Brain pericyte (primary cell): ENCODE measurements around the gene HCST.
"Not testable (repeated sequence)": the region's sequence is repeated elsewhere in the genome, so short reads cannot be mapped to it uniquely, and the experiment has no call there.

ENCODE experiments used
- DNase-seq: peaks from one replicate; pipeline ENCODE4 v3.0.0-alpha.2; 2012; ENCODE audit warnings: low read depth, low spot score

The HCST gene, protein sequence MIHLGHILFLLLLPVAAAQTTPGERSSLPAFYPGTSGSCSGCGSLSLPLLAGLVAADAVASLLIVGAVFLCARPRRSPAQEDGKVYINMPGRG

DNA sequence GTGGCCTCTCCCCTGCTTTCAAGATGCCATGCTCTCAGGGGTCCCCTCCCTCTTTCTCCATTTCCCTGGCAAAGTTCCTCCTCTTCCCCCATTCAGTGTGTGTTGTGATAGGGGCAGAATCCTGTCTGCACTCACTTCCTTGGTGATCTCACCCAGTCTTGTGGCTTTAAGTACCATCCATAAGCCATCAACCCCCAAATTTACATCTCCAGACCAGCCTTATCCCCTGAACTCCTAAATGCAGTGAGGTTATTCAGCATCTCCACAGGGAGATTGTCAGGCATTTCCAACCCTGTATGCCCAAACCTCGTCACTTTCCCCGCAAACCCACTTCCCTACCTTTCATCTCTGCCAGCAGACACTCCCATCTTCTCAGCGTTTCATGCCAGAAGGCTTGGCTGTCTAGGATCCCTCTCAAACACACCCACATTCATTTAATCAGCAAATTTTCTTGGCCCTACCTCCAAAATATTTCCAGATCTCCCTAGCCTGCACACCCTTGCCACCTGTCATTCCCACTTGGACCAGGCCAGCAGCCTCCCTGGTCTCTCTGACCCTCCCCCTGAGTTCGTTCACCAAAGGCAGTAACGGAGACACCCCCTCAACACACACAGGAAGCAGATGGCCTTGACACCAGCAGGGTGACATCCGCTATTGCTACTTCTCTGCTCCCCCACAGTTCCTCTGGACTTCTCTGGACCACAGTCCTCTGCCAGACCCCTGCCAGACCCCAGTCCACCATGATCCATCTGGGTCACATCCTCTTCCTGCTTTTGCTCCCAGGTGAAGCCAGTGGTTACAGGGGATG, at the start of gene HCST:
TSS of gene HCST (plus strand) at position 676 of the 808 bp plus-strand sequence. CDS start at position 741, 65 bp downstream.
- DNase-seq, result no peak

DNA sequence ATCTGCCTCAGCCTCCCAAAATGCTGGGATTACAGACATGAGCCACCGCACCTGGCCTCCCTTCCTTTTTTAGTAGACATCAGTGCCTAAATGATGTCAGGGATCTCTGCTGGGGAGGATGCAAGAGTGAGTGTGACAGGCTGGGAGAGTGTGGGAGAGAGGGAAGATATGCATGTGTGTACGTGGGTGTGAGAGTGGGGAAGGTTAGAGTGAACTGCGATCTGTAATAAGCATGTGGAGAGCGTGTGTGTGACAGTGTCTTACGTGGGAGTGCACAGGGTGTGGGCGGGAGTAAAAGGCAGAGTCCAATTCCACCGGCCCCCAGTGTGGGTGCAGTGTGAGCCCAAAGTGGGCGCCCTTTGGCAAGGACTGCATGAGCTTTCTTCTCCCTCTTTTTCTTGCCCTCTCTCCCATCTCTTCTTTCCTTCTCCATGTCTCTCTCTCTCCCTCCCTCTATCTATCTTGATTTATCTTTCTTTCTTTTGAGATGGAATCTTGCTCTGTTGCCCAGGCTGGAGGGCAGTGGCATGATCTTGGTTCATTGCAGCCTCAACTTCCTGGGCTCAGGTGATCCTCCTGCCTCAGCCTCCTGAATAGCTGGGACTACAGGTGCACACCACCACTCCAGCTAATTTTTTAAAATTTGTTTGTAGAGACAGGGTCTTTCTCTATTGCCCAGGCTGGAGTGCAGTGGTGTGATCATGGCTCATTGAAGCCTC, 49.1 kb upstream of the HCST start:
- no peak for DNase-seq

DNA sequence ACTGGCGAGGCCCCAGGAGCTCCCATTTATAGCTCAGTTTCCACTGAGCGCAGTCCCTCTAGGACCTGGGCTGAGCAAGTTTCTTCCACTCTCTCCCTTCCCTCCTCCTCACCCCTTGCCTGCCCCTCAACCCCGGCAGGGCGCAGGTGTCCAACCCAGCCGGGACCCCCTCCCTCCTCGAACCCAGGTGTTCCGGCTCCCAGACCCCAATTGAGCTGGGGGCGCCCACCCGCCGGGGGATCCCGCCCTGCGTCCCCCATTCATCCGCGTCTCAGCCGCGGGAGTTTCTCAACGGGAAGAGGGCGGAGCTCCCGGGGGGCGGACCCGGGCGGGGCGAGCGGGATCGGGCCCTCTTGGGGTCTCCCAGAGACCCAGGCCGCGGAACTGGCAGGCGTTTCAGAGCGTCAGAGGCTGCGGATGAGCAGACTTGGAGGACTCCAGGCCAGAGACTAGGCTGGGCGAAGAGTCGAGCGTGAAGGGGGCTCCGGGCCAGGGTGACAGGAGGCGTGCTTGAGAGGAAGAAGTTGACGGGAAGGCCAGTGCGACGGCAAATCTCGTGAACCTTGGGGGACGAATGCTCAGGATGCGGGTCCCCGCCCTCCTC, 45.7 kb upstream of the HCST start, which contains the start of gene KIRREL2:
TSS of gene KIRREL2 (plus strand) at position 366 of the 604 bp plus-strand sequence. CDS start at position 575, 209 bp downstream.
- no peak for DNase-seq

DNA sequence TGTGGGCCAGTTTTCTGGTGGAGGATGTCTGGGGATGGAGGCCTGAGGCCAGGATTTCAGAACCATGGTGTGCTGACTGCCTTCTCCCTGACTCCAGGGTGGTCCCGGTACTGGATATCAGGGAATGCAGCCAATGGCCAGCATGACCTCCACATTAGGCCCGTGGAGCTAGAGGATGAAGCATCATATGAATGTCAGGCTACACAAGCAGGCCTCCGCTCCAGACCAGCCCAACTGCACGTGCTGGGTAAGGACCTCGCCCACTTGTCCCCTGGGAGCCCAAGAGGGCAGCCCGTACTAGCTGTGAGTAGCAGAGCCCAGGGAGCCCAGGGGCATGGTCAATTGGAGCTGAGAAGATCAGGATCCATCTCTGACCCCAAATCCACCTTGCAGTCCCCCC, 44.0 kb upstream of the HCST start:
- DNase-seq, result no peak

DNA sequence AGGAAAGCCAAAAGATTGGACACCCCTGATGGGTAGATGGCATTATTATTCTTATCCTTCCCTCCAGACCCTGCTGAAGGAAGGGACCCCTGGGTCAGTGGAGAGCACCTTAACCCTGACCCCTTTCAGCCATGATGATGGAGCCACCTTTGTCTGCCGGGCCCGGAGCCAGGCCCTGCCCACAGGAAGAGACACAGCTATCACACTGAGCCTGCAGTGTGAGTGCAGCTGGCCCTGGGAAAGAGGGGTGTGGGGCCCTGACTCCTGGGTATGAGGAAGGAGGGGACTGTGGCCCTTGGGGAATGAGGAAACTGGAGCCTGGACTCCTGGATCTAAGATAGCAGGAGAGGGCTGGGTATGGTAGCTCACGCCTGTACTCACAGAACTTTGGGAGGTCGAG, 42.9 kb upstream of the HCST start:
- DNase-seq, result no peak

DNA sequence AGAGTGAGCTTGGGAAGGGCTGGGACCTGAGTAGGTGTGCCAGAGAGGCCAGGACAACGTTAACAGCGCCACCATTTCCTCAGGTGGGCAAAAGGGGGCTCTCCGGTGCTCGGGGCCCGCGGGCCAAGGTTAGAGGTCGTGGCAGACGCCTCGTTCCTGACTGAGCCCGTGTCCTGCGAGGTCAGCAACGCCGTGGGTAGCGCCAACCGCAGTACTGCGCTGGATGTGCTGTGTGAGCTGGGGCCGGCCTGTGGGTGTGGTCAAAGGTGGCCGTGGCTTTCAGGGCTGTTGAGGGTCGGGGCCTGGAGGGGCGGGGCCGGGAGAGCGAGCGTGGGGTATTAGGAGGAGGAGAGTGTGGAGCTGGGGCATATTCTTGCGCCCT, 41.9 kb upstream of the HCST start:
- no peak for DNase-seq

DNA sequence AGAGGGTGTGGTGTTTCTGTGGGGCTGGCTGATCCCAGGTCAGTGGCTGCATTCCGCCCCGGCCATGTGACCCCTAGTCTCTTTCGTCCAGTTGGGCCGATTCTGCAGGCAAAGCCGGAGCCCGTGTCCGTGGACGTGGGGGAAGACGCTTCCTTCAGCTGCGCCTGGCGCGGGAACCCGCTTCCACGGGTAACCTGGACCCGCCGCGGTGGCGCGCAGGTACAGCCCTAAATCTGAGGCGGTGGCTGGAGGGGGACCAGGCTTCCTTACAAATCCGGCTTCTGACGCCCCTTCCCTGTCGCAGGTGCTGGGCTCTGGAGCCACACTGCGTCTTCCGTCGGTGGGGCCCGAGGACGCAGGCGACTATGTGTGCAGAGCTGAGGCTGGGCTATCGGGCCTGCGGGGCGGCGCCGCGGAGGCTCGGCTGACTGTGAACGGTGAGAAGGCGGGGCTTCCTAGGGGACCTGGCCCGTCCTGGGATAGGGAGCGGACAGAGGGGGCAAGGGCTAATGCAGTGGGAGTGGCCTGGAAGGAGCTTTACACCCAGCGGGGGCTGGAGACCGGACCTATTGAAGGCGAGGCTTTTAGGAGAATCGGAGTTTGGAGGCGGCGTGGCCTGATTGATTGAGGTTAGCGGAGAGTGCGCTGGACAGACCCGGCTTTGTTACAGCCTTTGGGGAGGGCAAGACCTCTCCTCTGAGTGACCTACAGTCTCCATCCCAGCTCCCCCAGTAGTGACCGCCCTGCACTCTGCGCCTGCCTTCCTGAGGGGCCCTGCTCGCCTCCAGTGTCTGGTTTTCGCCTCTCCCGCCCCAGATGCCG, 41.3 kb upstream of the HCST start:
- DNase-seq, result no peak

DNA sequence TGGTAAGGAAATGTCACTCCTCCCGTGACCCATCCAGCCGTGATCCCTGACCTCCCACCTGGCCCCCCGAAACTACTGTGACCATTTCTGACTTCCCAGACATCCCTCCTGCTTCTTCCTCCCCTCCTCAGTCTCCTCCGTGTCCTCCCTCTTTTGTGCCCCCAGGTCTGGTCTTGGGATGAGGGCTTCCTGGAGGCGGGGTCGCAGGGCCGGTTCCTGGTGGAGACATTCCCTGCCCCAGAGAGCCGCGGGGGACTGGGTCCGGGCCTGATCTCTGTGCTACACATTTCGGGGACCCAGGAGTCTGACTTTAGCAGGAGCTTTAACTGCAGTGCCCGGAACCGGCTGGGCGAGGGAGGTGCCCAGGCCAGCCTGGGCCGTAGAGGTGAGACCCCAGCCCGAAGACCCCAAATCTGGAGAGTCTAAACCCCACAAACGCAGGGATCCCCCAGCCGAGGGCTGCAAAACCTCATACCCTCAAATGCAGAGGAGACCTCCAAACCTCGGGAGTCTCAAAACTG, 40.6 kb upstream of the HCST start:
- DNase-seq, result no peak

DNA sequence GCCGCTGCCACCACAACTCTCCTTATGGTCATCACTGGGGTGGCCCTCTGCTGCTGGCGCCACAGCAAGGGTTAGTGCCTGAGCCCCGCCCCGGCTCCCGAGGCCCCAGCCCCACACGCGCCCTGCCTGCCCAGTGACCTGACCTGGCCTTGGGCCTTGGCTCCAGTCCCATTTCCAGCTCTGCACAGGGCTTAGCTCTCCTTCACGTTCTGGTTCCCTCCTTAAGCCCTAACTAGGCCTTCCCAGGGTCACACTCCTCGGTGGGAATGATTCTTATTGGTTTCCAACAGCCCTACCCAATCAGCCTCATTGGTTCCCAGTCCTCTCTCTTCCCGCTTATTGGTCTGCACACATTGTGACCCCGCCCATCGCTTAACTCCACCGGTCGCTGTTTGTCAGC, 39.8 kb upstream of the HCST start:
- no peak for DNase-seq

DNA sequence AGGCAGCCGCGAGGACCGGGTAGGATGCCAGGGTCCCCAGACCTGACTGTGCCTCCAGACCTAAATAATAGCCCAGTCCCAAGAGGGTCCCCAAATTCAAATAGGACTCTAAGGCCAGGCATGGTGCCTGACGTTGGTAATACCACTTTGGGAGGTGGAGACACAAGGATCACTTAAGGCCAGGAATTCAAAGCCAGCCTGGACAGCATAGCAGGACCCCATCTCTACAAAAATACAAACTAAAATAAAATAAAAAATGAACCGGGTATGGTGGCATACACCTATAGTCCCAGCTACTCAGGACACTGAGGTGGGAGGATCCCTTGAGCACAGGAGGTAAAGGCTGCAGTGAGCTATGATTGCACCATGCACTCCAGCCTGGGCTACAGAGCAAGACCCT, 39.3 kb upstream of the HCST start:
- no peak for DNase-seq

DNA sequence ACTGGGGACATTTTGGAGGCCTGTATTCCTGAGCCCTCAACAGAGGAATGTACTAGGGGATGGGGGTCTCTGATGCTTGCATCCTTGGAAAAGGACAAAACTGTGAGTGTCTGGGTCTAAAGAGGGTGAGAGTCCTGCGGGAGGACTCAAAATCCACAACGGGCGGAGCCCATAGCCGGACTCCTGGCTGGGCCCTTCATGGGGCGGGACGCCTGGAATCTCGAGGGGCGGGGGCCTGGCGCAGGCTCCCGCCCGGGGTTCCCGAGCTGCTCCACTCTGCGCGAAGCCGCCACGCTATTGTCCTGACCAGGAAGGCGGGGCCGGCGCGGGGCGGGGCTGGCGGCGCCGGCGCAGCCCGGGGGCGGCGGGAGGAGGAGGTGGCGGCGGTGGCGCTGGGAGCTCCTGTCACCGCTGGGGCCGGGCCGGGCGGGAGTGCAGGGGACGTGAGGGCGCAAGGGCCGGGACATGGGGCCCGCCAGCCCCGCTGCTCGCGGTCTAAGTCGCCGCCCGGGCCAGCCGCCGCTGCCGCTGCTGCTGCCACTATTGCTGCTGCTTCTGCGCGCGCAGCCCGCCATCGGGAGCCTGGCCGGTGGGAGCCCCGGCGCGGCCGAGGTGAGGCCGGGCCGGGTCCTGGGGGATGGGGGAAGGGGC, 34.0 kb upstream of the HCST start, which contains the start of gene APLP1:
TSS of gene APLP1 (plus strand) at position 403 of the 651 bp plus-strand sequence. CDS start at position 466, 63 bp downstream.
- DNase-seq, result no peak

DNA sequence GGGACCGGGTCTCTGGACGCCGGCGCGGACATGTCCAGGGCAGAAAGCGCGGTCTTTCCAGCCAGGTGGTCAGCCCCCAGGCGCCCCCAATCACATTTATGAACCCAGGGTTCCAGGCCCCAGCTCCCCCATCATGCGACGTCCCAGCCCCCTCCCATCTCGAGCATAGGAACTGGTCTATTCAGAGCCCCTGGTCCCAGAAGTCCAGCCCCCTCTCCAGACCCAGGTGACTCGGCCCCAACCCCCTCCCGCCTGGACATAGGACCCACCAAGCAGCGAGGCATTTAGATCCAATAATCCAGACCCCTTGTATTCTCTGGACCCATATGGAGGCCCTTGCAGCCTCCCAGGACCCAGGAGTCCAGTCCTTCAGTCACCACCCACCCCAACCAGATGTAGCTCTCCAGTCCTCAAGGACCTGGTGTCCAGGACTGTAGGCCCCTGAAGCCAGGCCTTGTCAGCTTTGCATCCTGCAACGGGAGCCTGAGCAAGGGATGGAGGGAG, 33.5 kb upstream of the HCST start:
- no peak for DNase-seq

DNA sequence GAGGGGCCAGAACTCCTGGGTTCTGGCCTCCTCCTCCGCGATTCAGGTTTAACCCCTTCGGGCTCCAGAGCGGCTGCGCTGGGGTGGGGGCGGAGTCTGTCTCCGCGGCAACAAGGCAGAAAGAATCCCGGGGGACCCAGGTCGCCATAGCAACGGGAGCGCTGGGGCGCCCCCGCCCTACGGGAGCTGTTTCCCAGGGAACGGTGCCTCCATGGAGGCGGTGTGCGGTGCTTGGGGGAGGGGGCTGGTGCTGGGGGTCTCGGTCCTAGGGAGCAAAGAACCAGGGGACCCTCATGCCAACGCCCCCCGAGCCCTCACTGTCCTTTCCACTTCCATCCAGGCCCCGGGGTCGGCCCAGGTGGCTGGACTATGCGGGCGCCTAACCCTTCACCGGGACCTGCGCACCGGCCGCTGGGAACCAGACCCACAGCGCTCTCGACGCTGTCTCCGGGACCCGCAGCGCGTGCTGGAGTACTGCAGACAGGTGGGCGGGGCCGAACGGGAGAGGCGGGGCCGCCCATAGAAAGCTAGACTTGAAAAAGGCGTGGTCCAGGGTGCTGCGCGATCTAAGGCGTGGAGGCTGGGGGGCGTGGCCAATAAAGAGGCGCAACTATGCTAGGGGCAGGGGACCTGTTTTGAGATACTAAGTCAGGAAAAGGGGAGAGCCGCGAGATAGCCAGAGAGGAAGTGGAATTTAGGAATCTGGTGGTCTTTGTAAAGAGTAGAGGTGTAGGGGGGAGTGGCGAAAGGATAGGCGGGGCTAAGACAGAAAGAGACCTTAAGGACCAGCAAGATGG, 32.8 kb upstream of the HCST start:
- no peak for DNase-seq

DNA sequence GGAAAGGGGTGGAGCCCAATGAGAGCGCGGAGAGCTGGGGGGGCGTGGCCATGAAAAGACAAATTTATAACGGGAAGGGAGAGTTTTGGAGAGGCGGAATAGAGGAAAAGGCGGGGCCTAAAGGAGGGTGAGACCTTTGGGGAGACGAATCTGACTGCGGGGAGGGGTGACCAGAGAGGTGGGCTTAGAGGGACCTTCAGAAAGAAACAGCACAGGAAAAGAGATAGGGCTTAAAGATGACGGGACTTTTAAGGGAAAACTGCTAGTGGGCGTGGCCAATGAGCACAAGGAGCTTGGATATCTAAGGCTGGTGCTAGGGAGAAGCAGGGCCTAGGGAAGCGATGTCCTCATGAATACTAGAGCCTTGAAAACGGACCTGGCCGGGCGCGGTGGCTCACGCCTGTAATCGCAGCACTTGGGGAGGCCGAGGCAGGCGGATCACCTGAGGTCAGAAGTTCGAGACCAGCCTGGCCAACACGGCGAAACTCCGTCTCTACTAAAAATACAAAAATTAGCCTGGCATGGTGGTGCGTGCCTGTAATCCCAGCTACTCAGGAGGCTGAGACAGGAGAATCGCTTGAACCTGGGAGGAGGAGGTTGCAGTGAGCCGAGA, 32.1 kb upstream of the HCST start:
- not testable (repeated sequence) for DNase-seq

DNA sequence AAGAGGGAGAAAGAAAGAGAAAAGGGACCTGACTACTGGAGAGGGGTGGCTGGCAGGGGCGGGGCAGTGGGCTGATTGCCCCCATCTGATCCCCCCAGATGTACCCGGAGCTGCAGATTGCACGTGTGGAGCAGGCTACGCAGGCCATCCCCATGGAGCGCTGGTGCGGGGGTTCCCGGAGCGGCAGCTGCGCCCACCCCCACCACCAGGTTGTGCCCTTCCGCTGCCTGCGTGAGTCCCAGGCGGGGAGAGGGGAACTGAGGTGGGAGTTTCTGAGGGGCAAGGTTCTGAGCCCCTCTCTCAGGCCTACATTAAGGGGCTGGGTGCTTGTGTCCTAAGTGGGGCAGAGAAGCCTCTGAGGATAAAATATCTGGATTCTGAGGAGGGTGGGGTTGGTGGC, 31.5 kb upstream of the HCST start:
- no peak for DNase-seq

DNA sequence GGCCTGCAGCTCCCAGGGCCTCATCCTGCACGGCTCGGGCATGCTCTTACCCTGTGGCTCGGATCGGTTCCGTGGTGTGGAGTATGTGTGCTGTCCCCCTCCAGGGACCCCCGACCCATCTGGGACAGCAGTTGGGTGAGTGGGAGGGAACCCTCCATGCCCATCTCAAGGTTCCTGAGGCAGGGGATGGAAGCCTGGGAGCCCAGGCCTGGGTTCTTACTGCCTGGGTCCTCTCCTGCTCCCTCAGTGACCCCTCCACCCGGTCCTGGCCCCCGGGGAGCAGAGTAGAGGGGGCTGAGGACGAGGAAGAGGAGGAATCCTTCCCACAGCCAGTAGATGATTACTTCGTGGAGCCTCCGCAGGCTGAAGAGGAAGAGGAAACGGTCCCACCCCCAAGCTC, 30.7 kb upstream of the HCST start:
- DNase-seq, result no peak

DNA sequence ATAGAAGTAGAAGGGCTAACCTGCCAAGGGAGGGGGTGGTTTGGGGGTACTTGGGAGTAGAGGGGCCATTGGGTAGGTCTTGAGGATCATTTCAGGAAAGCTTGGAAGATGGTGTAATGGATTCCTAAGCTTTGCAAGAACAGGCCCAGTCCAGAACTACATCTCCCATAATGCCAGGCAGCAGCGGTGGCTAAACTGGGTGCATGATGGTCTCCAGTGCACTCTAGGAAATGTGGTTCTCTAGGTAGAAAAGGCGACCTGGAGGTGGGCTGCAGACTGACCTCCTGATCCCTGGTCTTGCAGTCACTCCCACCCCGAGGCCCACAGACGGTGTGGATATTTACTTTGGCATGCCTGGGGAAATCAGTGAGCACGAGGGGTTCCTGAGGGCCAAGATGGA, 30.1 kb upstream of the HCST start:
- DNase-seq, result no peak

DNA sequence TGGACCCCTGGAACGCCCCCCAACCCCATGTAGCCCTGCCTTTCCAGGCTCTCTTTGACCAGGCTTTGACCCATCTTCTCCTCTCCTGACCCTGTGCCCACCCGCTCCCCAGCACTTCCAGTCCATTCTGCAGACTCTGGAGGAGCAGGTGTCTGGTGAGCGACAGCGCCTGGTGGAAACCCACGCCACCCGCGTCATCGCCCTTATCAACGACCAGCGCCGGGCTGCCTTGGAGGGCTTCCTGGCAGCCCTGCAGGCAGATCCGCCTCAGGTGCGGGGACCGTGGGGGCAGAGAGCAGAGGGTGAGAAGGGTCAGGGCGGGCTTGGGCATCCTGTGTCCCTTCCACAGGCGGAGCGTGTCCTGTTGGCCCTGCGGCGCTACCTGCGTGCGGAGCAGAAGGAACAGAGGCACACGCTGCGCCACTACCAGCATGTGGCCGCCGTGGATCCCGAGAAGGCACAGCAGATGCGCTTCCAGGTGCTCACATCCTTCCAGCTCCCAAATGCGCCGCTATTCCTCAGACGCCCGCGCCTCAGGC, 27.9 kb upstream of the HCST start:
- no peak for DNase-seq

DNA sequence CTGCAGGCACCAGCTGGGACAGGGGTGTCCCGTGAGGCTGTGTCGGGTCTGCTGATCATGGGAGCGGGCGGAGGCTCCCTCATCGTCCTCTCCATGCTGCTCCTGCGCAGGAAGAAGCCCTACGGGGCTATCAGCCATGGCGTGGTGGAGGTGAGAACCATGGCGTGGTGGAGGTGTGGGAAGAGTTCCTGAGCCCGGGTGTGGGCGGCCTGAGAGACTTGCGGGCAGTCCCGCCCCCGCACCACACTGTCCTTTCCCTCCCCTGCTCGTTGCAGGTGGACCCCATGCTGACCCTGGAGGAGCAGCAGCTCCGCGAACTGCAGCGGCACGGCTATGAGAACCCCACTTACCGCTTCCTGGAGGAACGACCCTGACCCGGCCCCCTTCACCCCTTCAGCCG, 23.3 kb upstream of the HCST start:
- no peak for DNase-seq
